HG02623 (cell line): ENCODE data around the gene UFSP1.
"Not testable (repeated sequence)": the region's sequence is repeated elsewhere in the genome, so short reads cannot be mapped to it uniquely, and the experiment has no call there.

Source experiments
- ATAC-seq: cut with Tn5 transposase; IDR thresholded peaks from one replicate; pipeline ENCODE4 v1.9.1; 2021; ENCODE audit warnings: moderate library complexity; ENCODE audit not compliant: unreplicated experiment

Gene UFSP1

DNA sequence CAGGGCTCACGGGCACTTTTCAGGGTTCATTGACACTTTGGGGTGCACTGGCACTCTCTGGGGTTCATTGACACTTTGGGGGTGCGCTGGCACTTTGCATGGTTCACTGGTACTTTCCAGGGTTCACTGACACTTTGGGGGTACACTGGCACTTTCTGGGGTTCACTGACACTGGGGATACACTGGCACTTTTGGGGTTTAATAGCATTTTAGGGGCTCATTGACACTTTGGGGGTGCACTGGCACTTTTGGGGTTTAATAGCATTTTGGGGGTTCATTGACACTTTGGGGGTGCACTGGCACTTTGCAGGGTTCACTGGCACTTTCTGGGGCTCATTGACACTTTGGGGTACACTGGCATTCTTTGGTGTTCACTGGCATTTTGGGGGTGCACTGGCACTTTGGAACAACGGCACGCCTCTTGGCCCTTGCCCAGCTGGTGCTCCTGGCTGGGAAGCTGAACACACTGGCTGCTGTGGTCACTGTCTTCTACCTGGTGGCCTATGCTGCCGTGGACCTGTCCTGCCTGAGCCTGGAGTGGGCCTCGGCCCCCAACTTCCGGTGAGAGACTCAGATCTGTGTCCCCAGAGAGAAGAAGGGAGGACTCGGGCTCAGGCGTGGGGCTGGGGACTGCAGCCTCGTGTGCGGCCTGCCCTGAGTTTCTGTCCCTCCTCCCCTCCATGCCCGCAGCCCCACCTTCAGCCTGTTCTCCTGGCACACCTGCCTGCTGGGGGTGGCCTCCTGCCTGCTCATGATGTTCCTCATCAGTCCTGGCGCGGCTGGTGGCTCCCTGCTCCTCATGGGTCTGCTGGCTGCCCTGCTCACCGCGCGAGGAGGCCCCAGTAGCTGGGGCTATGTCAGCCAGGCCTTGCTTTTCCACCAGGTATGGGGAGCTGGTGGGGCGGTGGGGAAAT, 28.6 kb downstream of the UFSP1 start:
- ATAC-seq = no peak

GRCh38 chr7:100859856-100860255, 29.7 kb downstream of the UFSP1 start:
- ATAC-seq = no peak

DNA sequence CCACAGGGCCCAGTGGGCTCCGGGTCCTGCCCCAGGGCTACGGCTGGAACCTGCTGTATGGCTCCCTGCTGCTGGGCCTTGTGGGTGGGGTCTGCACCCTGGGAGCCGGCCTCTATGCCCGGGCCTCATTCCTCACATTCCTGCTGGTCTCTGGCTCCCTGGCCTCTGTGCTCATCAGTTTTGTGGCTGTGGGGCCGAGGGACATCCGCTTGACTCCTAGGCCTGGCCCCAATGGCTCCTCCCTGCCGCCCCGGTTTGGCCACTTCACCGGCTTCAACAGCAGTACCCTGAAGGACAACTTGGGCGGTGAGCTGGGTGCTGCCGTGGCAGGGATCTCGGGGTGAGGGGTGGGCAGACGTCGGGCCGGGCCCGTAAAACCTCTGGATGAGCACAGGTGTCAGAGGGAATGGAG, 32.6 kb downstream of the UFSP1 start:
- no peak for ATAC-seq

GRCh38 chr7:100855515-100855914, 34.0 kb downstream of the UFSP1 start:
- no peak for ATAC-seq

GRCh38 chr7:100854899-100855298, 34.6 kb downstream of the UFSP1 start:
- ATAC-seq = not testable (repeated sequence)

GRCh38 chr7:100854146-100854895, 35.2 kb downstream of the UFSP1 start:
- ATAC-seq = no peak

DNA sequence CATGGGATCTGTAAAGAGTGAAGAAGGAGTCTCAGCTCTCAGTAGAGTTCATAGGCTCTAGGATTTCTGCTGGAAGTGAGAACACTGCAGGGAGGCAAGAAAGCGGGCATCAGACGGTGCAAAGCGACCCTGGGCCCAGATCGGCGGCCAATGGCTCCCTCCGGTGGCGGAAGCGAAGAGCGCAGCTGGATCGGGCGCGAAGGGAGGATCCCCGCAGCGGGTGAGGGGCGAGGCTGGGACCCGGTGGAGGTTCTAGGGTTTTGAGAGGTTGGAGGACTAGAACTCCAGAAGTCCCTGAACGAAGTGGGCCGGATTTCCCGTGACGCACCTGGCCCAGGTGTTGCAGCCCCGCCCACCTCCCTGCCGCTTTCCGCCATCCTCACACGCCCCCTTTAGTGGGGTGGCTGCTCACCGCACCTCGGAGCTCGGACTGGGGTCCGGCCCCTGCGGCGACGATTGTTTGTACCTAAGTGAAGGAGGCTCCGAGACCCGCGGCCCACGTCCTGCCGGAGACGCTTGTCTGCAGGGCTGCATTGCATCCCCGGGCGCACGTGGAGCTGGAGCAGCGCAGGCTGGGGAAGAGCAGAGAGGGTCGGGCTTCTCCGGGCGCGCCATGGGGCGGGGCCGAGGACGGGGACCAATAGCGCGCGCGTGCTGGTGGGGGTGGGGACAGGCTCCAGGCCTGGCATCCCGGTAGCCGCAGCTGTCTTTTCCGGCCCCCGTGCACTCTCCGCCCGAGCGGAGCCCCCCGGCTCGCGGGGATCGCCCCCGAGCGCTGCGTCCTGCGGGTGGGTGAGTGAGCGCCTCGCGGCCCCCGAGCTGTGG, 37.3 kb downstream of the UFSP1 start, which contains the start of gene SLC12A9:
TSS of gene SLC12A9 (plus strand) at position 666 of the 825 bp plus-strand sequence. CDS start 1,485 bp downstream, outside the sequence.
- peak; percentile 96 for ATAC-seq

- no peak for ATAC-seq
Measured at GRCh38 chr7:100847360-100847759, 42.2 kb downstream of the UFSP1 start.

GRCh38 chr7:100840470-100841100, 48.9 kb downstream of the UFSP1 start:
- no peak for ATAC-seq

DNA sequence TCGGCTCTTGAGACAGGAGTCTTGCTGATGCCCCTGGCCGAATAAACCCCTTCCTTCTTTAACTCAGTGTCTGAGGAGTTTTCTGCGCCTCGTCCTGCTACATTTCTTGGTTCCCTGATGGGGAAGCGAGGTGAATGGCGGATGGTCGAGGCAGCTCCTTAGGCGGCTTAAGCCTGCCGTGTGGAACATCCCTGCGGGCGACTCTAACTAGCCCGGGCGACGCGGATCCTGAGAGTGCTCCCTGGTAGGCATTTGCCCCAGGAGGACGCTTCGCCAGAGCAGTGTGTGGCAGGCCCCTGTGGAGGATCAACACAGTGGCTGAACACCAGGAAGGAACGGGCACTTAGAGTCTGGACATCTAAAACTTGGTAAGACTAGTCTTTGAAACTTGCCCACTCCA, 50.2 kb downstream of the UFSP1 start:
- ATAC-seq = no peak
